Effector memory CD8-positive, alpha-beta T cell (primary cell): ENCODE data around the gene MCU.
"Not testable (repeated sequence)": the region's sequence is repeated elsewhere in the genome, so short reads cannot be mapped to it uniquely, and the experiment has no call there.

ENCODE experiments used
- ATAC-seq: fragments of 150-1000 bp; cut with Tn5 transposase; replicated peaks from 2 replicates; pipeline ENCODE4 v1.10.0; 2021; ENCODE audit warnings: mild to moderate bottlenecking, moderate library complexity
- DNase-seq, 3 experiments: peaks; one replicate each; pipeline ENCODE4 v3.0.0; 2021
- H3K27ac Mint-ChIP-seq, 2 donors: one replicate each; pipeline ENCODE4 v1.8.0; 2022; ENCODE audit warnings: mild to moderate bottlenecking in 2 of 2, mixed read lengths in 2 of 2, moderate library complexity in 2 of 2
- H3K27me3 Mint-ChIP-seq, 2 donors: one replicate each; pipeline ENCODE4 v1.8.0; 2022; ENCODE audit warnings: mixed read lengths in 2 of 2
- H3K36me3 Mint-ChIP-seq: one replicate; pipeline ENCODE4 v1.8.0; 2022; ENCODE audit warnings: mild to moderate bottlenecking, moderate library complexity, mixed read lengths; ENCODE audit not compliant: insufficient read depth
- H3K4me1 Mint-ChIP-seq, 2 donors: one replicate each; pipeline ENCODE4 v1.8.0; 2022; ENCODE audit warnings: low read depth in 2 of 2, mixed read lengths in 2 of 2
- H3K4me3 Mint-ChIP-seq, 2 donors: one replicate each; pipeline ENCODE4 v1.8.0; 2022; ENCODE audit warnings: mild to moderate bottlenecking in 2 of 2, mixed read lengths in 2 of 2, moderate library complexity in 2 of 2
- H3K9me3 Mint-ChIP-seq, 2 donors: one replicate each; pipeline ENCODE4 v1.8.0; 2022; ENCODE audit warnings: mixed read lengths in 2 of 2

Gene MCU

GRCh38 chr10:72740528-72740927 is 48.6 kb downstream of the MCU start:
- H3K9me3 Mint-ChIP-seq = no peaks in the 10 kb centered on the region
- no peak for ATAC-seq
- DNase-seq = no peak

GRCh38 chr10:72742092-72742491 is 50.1 kb downstream of the MCU start:
- H3K36me3 Mint-ChIP-seq = no peaks in the 10 kb centered on the region
- DNase-seq = no peak
- no peak for ATAC-seq
- H3K27ac Mint-ChIP-seq = peak overlapping the region in 1 of 2 donors; percentile 31
- H3K4me1 Mint-ChIP-seq = peaks cover 1 to 15% of the 10 kb centered on the region in 2 donors
- no peaks in the 10 kb centered on the region for H3K9me3 Mint-ChIP-seq
- no peaks in the 10 kb centered on the region for H3K27me3 Mint-ChIP-seq
- H3K4me3 Mint-ChIP-seq = no peak overlapping the region

More at GRCh38 chr10:72740528-72740927, 48.6 kb downstream of the MCU start:
- H3K36me3 Mint-ChIP-seq = no peaks in the 10 kb centered on the region
- no peaks in the 10 kb centered on the region for H3K27me3 Mint-ChIP-seq
- H3K4me3 Mint-ChIP-seq = no peak overlapping the region
- peak overlapping the region in 1 of 2 donors; percentile 25 for H3K27ac Mint-ChIP-seq
- peaks cover 3 to 17% of the 10 kb centered on the region in 2 donors for H3K4me1 Mint-ChIP-seq

- Mint-ChIP-seq H3K36me3 (peaks cover 4% of the 10 kb centered on the region), H3K4me1 (peaks cover 1 to 15% of the 10 kb centered on the region in 2 donors), H3K4me3 (no peak overlapping the region), H3K27ac (peak overlapping the region in 1 of 2 donors; percentile 31), H3K9me3 (no peaks in the 10 kb centered on the region), H3K27me3 (no peaks in the 10 kb centered on the region)
- DNase-seq (no peak), ATAC-seq (no peak)
These were observed 50.9 kb downstream of the MCU start for GRCh38 chr10:72742797-72743196.

- Mint-ChIP-seq H3K27ac (peak overlapping the region in 1 of 2 donors; percentile 22), H3K4me3 (no peak overlapping the region), H3K36me3 (peaks cover 6% of the 10 kb centered on the region), H3K4me1 (peaks cover 1 to 15% of the 10 kb centered on the region in 2 donors), H3K9me3 (no peaks in the 10 kb centered on the region), H3K27me3 (no peaks in the 10 kb centered on the region)
- ATAC-seq (no peak), DNase-seq (no peak)
These were observed 52.6 kb downstream of the MCU start for GRCh38 chr10:72744566-72744965.

- ATAC-seq = no peak
- peaks cover 6% of the 10 kb centered on the region for H3K36me3 Mint-ChIP-seq
- no peaks in the 10 kb centered on the region for H3K9me3 Mint-ChIP-seq
- H3K27ac Mint-ChIP-seq = no peak overlapping the region
- H3K4me1 Mint-ChIP-seq = peaks cover 1 to 8% of the 10 kb centered on the region in 2 donors
- DNase-seq = no peak
- H3K4me3 Mint-ChIP-seq = no peak overlapping the region
- H3K27me3 Mint-ChIP-seq = no peaks in the 10 kb centered on the region
These were observed 54.8 kb downstream of the MCU start for GRCh38 chr10:72746426-72747363.

GRCh38 chr10:72747521-72747920 is 55.6 kb downstream of the MCU start:
- Mint-ChIP-seq H3K9me3 (no peaks in the 10 kb centered on the region), H3K27ac (no peak overlapping the region), H3K4me1 (peaks cover 1 to 8% of the 10 kb centered on the region in 2 donors), H3K4me3 (no peak overlapping the region), H3K27me3 (no peaks in the 10 kb centered on the region), H3K36me3 (peaks cover 6% of the 10 kb centered on the region)
- DNase-seq (no peak), ATAC-seq (no peak)

GRCh38 chr10:72753760-72754231 is 61.9 kb downstream of the MCU start:
- H3K9me3 Mint-ChIP-seq = no peaks in the 10 kb centered on the region
- no peaks in the 10 kb centered on the region for H3K36me3 Mint-ChIP-seq
- ATAC-seq = peak; percentile 37
- no peaks in the 10 kb centered on the region for H3K27me3 Mint-ChIP-seq
- peaks cover 16 to 19% of the 10 kb centered on the region in 2 donors for H3K4me1 Mint-ChIP-seq
- H3K27ac Mint-ChIP-seq = peak overlapping the region; percentile 38 to 55
- DNase-seq = no peak
- H3K4me3 Mint-ChIP-seq = no peak overlapping the region

GRCh38 chr10:72754275-72755032 is 62.5 kb downstream of the MCU start:
- ATAC-seq (no peak), DNase-seq (no peak)
- Mint-ChIP-seq H3K27ac (peak overlapping the region in 1 of 2 donors; percentile 38), H3K4me1 (peaks cover 16 to 23% of the 10 kb centered on the region in 2 donors), H3K9me3 (no peaks in the 10 kb centered on the region), H3K4me3 (no peak overlapping the region), H3K27me3 (no peaks in the 10 kb centered on the region), H3K36me3 (peaks cover 3% of the 10 kb centered on the region)

GRCh38 chr10:72756674-72757385 is 64.9 kb downstream of the MCU start:
- Mint-ChIP-seq H3K4me1 (peaks cover 16 to 23% of the 10 kb centered on the region in 2 donors), H3K36me3 (peaks cover 3% of the 10 kb centered on the region), H3K27me3 (no peaks in the 10 kb centered on the region), H3K9me3 (no peaks in the 10 kb centered on the region), H3K27ac (no peak overlapping the region), H3K4me3 (no peak overlapping the region)
- DNase-seq (no peak), ATAC-seq (no peak)

- ATAC-seq (no peak), DNase-seq (no peak)
- Mint-ChIP-seq H3K4me1 (peaks cover 15 to 21% of the 10 kb centered on the region in 2 donors), H3K27ac (no peak overlapping the region), H3K9me3 (no peaks in the 10 kb centered on the region), H3K27me3 (no peaks in the 10 kb centered on the region), H3K4me3 (no peak overlapping the region), H3K36me3 (peaks cover 3% of the 10 kb centered on the region)
These were observed 65.8 kb downstream of the MCU start for GRCh38 chr10:72757732-72758131.

- H3K36me3 Mint-ChIP-seq, ATAC-seq, DNase-seq, H3K4me3 Mint-ChIP-seq, H3K27me3 Mint-ChIP-seq, H3K27ac Mint-ChIP-seq, H3K9me3 Mint-ChIP-seq: not testable (repeated sequence)
- H3K4me1 Mint-ChIP-seq = peaks cover 5 to 14% of the 10 kb centered on the region in 2 donors
These were observed 67.0 kb downstream of the MCU start for GRCh38 chr10:72758930-72759329.

GRCh38 chr10:72759584-72759983 is 67.6 kb downstream of the MCU start:
- H3K4me1 Mint-ChIP-seq = peaks cover 3 to 10% of the 10 kb centered on the region in 2 donors
- no peak for ATAC-seq
- no peak for DNase-seq
- peaks cover 3% of the 10 kb centered on the region for H3K36me3 Mint-ChIP-seq
- H3K4me3 Mint-ChIP-seq = no peak overlapping the region
- H3K9me3 Mint-ChIP-seq = no peaks in the 10 kb centered on the region
- no peak overlapping the region for H3K27ac Mint-ChIP-seq
- no peaks in the 10 kb centered on the region for H3K27me3 Mint-ChIP-seq

GRCh38 chr10:72761498-72761897 is 69.6 kb downstream of the MCU start:
- ATAC-seq (no peak), DNase-seq (no peak)
- H3K4me1 Mint-ChIP-seq = peaks cover 3 to 7% of the 10 kb centered on the region in 2 donors
- H3K4me3 Mint-ChIP-seq = no peak overlapping the region
- H3K9me3 Mint-ChIP-seq = no peaks in the 10 kb centered on the region
- H3K27me3 Mint-ChIP-seq = no peaks in the 10 kb centered on the region
- H3K36me3 Mint-ChIP-seq = peaks cover 3% of the 10 kb centered on the region
- no peak overlapping the region for H3K27ac Mint-ChIP-seq
